Measurements from ENCODE around the gene C1orf116. TPM values are rescaled to one million over a fixed set of nuclear protein-coding genes. Genes with fewer than 3 reads are reported as not detected.
"Not testable (repeated sequence)": the region's sequence is repeated elsewhere in the genome, so short reads cannot be mapped to it uniquely, and the experiment has no call there.

C1orf116 gene
- total RNA-seq, 1 donor from 2014 or later, result 0.13 TPM

DNA sequence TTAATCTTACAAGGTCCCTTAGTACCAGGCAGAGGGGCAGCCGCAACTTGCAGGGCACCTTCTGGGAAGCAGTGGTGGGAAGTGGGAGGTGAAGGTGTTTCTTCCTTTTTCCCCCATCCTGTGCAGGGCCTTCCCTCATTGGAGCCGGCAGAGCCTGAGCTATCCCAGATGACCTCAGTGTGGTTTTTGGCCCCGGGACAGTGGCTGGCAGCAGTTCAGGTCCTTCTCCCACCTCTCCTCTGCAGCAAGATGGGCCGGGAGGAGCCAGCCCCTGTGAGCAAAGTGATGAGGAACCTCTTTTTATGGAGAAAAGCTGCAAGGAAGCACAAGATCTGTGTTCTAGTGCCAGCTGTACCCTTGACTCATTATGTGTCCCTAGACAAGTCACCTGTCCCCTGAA is 27.3 kb upstream of the C1orf116 start:
- no peak for DNase-seq (ENCODE audit: low read depth)

- DNase-seq (ENCODE audit: low read depth), result peak; percentile 66
Observed at GRCh38 chr1:207058878-207059867, 26.6 kb upstream of the C1orf116 start.

- DNase-seq (ENCODE audit: low read depth), result no peak
Observed at GRCh38 chr1:207058252-207058651, 25.7 kb upstream of the C1orf116 start.

DNA sequence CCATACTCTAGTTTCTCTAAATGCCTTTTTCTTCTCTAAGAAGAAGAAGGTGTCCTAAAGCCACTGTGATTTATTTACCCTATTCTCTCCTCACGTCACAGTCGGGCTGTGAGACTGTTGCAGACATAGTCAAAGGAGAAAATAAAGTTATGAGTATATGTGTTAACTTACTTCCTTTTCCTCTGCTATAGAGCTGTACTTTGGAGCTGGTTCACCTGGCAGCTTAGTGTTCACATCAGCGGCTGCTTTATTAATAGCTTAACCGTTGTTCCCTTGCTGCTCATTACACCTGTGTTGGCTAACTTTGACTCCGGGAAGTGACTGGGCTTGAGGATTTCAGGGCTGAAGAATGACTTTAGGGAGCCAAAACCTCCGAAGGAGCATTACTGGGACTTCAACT is 24.1 kb upstream of the C1orf116 start:
- DNase-seq (ENCODE audit: low read depth), result no peak

GRCh38 chr1:207055386-207056001 is 22.9 kb upstream of the C1orf116 start:
- DNase-seq (ENCODE audit: low read depth), result no peak

DNA sequence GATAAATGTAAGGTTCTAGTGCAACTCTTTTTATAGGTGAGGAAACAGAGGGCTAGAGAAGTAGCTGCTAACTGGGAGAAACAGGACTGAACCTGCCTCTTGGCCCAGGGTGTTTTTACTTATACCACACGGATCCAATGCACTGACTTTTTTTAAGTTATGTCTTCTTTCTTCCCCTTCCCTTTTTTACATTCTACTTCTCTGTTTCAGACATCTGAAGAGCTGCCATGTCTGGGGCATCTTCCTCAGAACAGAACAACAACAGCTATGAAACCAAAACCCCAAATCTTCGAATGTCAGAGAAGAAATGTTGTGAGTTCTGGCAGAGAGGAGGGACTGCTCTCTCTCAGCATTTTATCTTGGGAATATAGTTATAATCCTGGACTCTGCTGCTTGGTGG is 21.9 kb upstream of the C1orf116 start:
- no peak for DNase-seq (ENCODE audit: low read depth)

GRCh38 chr1:207052911-207053769 is 20.6 kb upstream of the C1orf116 start, which contains the start of gene PFKFB2:
PFKFB2 (plus strand) TSS chr1:207053275; CDS start chr1:207054718, 1,443 bp downstream.
- peak; percentile 92 for DNase-seq (ENCODE audit: low read depth)

GRCh38 chr1:207051191-207051943 is 18.8 kb upstream of the C1orf116 start, which contains the start of gene YOD1:
YOD1 (minus strand) TSS chr1:207051208; CDS start chr1:207051030, 178 bp downstream.
- peak; percentile 10 for DNase-seq (ENCODE audit: low read depth)

GRCh38 chr1:207050480-207051190 is 18.1 kb upstream of the C1orf116 start:
- peak; percentile 94 for DNase-seq (ENCODE audit: low read depth)

DNA sequence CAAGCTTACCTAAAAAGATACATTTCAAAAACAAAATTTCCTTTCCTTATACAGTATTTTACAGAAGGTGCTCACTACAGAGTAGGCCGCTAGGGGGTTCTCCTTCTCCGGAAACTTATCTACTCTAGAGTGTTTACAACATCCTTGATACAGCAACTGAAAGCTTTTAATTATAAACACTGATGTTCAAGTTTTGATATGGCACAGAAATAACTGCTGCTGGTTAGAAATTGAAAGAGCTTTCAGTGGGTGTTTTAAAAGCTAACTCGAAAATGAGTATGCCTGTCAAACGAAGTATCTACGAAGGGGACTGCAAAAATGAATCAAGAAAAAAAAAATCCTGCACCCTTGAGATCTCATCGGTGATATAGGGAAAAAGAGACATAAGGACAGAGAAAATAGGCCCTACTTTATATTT is 17.4 kb upstream of the C1orf116 start:
- DNase-seq (ENCODE audit: low read depth), result peak; percentile 65

GRCh38 chr1:207049514-207049913 is 17.0 kb upstream of the C1orf116 start:
- no peak for DNase-seq (ENCODE audit: low read depth)

GRCh38 chr1:207049054-207049453 is 16.5 kb upstream of the C1orf116 start:
- DNase-seq (ENCODE audit: low read depth), result no peak

- no peak for DNase-seq (ENCODE audit: low read depth)
Observed at GRCh38 chr1:207048041-207048440, 15.5 kb upstream of the C1orf116 start.

DNA sequence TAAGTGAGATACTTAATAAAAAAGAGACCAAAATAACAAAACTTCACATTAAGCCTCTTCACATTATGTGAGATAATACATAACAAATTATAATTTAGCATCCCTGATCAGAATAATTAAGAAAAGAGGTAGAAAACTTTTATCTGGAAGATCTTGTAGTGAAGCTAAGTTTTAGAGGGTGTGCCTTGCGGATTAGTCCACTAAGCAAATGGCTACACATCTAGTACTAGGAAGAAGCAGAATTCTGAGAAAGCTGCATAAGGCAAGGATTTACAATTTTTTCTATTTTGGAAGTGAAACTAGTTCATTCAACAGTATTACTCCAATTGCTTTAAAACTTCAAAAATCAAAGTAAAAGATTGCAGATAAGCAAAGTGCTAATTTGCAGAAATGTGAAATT is 14.9 kb upstream of the C1orf116 start:
- DNase-seq (ENCODE audit: low read depth), result no peak

DNA sequence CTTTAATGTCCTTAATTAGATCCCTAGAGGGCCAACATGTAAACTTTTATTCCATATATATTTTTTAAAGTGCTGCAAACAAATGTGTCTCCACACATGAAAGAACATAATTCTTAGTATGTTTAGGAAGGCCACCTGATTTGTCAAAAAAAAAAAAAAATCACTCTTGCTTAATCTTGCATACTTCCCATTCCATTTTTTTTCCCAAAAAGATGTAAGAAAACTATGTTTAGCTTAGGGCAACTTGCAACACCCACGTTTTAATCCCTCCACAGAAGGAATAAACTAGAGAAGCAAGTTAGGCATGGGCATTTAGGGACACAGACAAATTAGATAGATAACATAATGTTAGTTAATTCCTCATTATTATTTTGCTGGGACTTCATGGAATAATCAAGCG is 12.9 kb upstream of the C1orf116 start:
- DNase-seq (ENCODE audit: low read depth), result no peak

DNA sequence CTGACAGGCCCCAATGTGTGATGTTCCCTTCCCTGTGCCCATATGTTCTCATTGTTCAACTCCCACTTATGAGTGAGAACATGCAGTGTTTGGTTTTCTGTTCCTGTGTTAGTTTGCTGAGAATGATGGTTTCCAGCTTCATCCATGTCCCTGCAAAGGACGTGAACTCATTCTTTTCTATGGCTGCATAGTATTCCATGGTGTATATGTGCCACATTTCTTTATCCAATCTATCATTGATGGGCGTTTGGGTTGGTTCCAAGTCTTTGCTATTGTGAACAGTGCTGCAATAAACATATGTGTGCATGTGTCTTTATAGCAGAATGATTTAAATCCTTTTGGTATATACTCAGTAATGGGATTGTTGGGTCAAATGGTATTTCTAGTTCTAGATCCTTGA is 8.8 kb upstream of the C1orf116 start:
- DNase-seq (ENCODE audit: low read depth), result not testable (repeated sequence)

GRCh38 chr1:207040181-207040533 is 7.6 kb upstream of the C1orf116 start:
- peak; percentile 32 for DNase-seq (ENCODE audit: low read depth)

- DNase-seq (ENCODE audit: low read depth), result no peak
Observed at GRCh38 chr1:207039380-207040180, 7.0 kb upstream of the C1orf116 start.

- DNase-seq (ENCODE audit: low read depth), result no peak
Observed at GRCh38 chr1:207036865-207037264, 4.3 kb upstream of the C1orf116 start.
